Measurements from ENCODE around the gene CCDC33.

CCDC33 gene

GRCh38 chr15:74375303-74375693 is 139.2 kb downstream of the CCDC33 start:
- TF ChIP-seq GATA3 (IDR thresholded peaks at IDR 0.05; ENCODE audit: low read depth, low read length) (no peak), GATA2 (IDR thresholded peaks at IDR 0.05; ENCODE audit: low read depth, low read length) (no peak)

GRCh38 chr15:74376226-74376625 is 140.1 kb downstream of the CCDC33 start:
- TF ChIP-seq GATA2 (IDR thresholded peaks at IDR 0.05; ENCODE audit: low read depth, low read length) (no peak), GATA3 (IDR thresholded peaks at IDR 0.05; ENCODE audit: low read depth, low read length) (no peak)

- no peak for TF ChIP-seq GATA3 (IDR thresholded peaks at IDR 0.05; ENCODE audit: low read depth, low read length)
These were observed 140.9 kb downstream of the CCDC33 start for GRCh38 chr15:74376825-74377581.

GRCh38 chr15:74377831-74378766 is 142.0 kb downstream of the CCDC33 start:
- TF ChIP-seq GATA3 (IDR thresholded peaks at IDR 0.05; ENCODE audit: low read depth, low read length) = no peak
- no peak for TF ChIP-seq GATA2 (IDR thresholded peaks at IDR 0.05; ENCODE audit: low read depth, low read length)

GRCh38 chr15:74378848-74379247 is 142.7 kb downstream of the CCDC33 start:
- TF ChIP-seq GATA3 (IDR thresholded peaks at IDR 0.05; ENCODE audit: low read depth, low read length) (no peak), GATA2 (IDR thresholded peaks at IDR 0.05; ENCODE audit: low read depth, low read length) (no peak)

GRCh38 chr15:74380361-74381189 is 144.4 kb downstream of the CCDC33 start:
- no peak for TF ChIP-seq GATA2 (IDR thresholded peaks at IDR 0.05; ENCODE audit: low read depth, low read length)

- no peak for TF ChIP-seq GATA2 (IDR thresholded peaks at IDR 0.05; ENCODE audit: low read depth, low read length)
- no peak for TF ChIP-seq GATA3 (IDR thresholded peaks at IDR 0.05; ENCODE audit: low read depth, low read length)
These were observed 145.0 kb downstream of the CCDC33 start for GRCh38 chr15:74381190-74381453.

- TF ChIP-seq GATA3 (IDR thresholded peaks at IDR 0.05; ENCODE audit: low read depth, low read length) = no peak
- no peak for TF ChIP-seq GATA2 (IDR thresholded peaks at IDR 0.05; ENCODE audit: low read depth, low read length)
These were observed 145.4 kb downstream of the CCDC33 start for GRCh38 chr15:74381481-74381880.

- no peak for TF ChIP-seq GATA3 (IDR thresholded peaks at IDR 0.05; ENCODE audit: low read depth, low read length)
- TF ChIP-seq GATA2 (IDR thresholded peaks at IDR 0.05; ENCODE audit: low read depth, low read length) = no peak
These were observed 146.1 kb downstream of the CCDC33 start for GRCh38 chr15:74382004-74382816.

- no peak for TF ChIP-seq GATA3 (IDR thresholded peaks at IDR 0.05; ENCODE audit: low read depth, low read length)
- no peak for TF ChIP-seq GATA2 (IDR thresholded peaks at IDR 0.05; ENCODE audit: low read depth, low read length)
These were observed 147.2 kb downstream of the CCDC33 start for GRCh38 chr15:74383286-74383685.

- TF ChIP-seq GATA3 (IDR thresholded peaks at IDR 0.05; ENCODE audit: low read depth, low read length) = no peak
- TF ChIP-seq GATA2 (IDR thresholded peaks at IDR 0.05; ENCODE audit: low read depth, low read length) = no peak
These were observed 147.8 kb downstream of the CCDC33 start for GRCh38 chr15:74383695-74384565.

GRCh38 chr15:74384566-74384880 is 148.4 kb downstream of the CCDC33 start:
- TF ChIP-seq GATA3 (IDR thresholded peaks at IDR 0.05; ENCODE audit: low read depth, low read length) = no peak
- no peak for TF ChIP-seq GATA2 (IDR thresholded peaks at IDR 0.05; ENCODE audit: low read depth, low read length)
